HL-60/S4 treated with phorbol 12-myristate 13-acetate at 8.2 ng/mL for 4 days and 3 days (cell line): ENCODE measurements around the gene SLC39A11.
"Not testable (repeated sequence)": the region's sequence is repeated elsewhere in the genome, so short reads cannot be mapped to it uniquely, and the experiment has no call there.

Experiments
- in situ Hi-C: fragments of 300-500 bp; cut with MboI; formaldehyde crosslinking; loops from 2 replicates; pipeline ENCODE4 v1.15.0; 2022; ENCODE audit warnings: low sequenced_read_pairs

The SLC39A11 gene

DNA sequence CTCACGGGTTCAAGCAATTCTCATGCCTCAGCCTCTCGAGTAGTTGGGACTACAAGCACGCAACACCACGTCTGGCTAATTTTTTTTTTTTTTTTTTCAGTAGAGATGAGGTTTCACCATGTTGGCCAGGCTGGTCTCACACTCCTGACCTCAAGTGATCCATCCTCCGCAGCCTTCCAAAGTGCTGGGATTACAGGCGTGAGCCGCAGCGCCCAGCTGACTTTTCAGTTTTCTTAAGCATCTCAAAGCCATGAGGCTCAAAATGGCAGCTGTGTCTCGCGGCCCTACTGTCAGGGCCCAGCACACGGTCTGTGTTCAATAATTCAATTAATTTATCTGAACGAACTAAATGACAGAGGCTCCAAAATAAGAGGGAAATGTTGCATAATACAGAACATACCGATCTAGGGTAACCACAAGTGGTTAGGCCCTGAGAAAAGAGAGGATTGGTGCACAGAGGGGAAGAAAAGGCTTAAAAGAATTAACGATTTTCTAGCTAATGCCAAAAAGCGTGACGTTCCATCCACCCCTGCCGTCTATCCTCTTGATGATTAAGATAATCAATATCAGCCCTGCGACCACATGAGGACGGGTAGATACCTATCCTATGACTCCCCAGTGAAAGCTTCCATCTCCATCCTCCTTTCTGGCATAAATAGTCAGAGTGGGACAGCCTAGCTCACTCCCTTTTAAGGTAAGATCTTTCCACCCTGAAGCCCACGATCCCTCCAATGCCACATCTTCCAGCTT is 136.9 kb downstream of the SLC39A11 start:
- in situ Hi-C loops, result no loop called here

DNA sequence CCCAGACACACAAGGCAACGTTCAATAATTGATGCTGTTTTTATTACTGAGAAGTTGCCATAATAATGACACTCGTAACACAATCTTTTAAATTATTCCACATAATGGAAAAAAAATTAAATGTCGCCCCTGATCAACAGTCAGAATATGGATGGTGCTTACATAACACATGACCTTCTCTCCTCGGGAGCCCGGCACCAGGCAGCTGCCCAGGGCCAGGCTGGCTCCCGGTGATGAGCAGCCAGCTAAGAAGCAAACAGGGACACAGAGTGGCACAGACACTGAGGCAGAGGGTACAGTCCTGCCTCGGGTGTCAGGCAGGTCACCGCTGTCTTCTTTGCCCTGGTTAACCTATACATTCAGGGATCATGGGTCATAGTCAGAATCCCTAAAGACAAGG is 137.9 kb downstream of the SLC39A11 start:
- in situ Hi-C loops, result no loop called here

DNA sequence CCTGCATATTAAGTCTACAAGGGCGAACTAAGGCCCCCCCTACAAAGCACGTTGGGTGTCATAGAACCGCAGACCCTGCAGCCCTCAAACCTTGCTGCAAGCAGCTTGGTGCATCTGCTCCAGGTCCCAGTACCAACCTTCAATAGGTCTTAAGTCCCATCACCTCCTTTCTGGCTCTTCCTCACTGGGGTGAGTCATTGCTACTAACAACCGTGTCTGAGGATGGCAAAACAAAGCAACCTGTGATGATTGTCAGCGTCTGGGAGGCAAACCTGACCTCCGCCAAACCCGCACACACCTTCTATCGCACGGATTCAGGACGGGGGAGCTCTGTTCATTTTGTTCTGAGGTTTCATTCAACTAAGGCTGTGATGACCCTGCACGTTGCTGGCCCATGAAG is 138.9 kb downstream of the SLC39A11 start:
- in situ Hi-C loops, result no loop called here

DNA sequence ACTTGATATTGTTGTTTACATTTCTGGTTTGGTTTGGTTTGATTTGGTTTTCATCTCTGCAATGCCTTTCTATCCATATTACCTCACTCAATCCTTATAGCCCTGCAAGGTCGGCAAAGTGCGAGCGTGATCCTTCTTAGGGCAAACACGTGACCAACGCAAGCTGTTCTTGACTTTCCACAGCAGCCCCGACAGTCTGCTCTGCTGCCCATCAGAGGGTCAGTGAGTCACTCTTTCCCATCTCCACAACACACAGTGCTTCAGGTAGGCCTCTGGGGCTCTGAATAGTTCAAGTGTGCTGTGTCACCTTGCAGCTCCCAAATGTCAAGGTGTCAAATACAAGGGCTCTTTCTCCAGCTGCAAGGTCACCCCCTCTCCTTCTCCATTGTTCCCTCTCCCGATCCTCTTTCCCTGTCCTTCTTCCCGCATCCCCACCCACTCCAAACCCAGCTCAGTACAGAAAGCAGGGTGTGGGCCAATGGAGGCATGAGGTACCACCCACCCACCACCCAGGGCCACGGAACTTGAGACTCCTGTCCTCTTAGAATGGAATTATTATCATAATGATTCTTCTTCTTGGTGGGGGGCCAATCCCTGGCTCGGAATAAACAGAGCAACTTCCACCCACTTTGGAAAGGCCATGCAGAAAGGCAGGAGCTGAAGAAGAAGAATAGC is 139.7 kb downstream of the SLC39A11 start:
- in situ Hi-C loops, result no loop called here

DNA sequence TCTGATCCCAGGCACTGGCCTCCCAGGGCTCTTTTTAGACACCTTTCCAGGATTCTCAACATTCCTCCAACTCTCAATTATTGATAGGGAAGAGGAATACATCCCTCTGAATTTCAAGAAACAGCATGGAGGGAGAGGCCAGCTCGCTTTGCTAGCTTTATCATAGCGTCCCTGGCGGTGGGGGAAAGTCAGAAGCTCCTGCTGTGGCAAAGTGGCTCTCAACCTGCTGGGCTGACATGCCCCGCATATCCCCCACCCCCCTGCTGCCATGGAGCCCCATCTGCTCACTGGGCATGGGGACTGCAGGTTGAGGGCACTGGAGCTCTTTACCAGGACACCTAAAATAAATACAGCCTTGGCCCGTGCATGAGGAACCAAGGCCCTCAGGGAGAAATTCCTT is 140.3 kb downstream of the SLC39A11 start:
- in situ Hi-C loops, result no loop called here

DNA sequence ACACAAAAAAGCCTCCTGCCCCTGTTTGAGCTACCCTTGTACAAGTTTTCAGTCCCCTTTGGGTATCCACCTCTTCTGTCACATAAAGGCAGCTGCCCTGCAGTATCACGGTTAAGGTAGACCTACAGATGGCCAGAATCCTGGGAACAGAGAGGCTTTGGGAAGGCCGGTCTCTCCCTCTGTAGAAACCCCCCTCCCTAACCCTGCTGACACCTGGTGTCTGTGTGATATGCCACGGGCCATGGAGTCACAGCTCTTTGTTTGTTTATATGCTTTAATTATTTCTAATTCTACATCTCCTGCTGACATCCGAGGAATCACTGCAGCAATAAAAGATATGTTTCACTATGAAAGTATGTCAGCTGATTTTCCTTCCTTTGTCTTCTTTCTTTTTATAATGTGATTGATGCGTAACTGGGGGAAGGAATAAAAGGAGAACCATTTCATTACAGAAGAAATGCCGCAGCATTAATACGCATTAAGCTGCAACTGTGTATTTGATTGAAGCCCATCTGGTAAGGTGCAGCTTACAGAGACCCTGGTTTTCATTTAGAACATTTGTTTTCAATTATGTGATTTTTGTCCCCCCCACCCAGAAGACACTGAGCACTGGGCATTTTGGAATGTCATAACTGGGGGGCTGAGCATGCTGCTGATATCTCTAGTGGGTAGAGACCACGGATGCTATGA is 142.1 kb downstream of the SLC39A11 start:
- in situ Hi-C loops, result no loop called here

DNA sequence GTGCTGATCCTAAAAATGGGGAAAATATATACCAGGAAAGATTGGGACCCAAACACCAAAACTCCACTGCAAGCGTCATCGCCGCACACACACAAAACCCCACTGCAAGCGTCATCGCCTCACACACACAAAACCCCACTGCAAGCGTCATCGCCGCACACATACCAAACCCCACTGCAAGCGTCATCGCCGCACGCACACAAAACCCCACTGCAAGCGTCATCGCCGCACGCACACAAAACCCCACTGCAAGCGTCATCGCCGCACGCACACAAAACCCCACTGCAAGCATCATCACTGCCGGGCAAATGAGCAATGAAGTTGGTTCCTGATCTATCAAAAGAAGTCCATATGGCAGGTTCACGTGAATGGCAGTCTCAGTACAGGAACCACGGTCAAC is 144.4 kb downstream of the SLC39A11 start:
- in situ Hi-C loops, result no loop called here

DNA sequence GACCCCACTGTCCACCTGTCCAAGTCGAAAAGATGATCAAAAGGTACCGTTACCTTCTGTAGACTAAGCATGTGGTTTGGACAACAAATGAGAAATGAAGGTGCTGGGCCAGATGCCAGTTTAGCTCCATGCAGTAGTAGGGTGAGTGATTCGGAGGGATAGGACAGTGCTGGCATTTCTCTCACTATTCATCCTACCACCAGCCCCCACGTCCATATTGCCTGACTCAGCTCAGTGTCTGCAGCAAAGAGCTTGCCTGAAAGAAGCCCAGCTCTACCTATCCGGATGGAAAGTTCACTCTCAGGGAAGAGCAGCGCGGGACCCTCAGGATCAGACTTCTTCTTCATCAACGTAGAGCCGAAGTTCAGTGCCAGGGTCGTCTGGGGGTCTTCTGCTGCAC is 145.0 kb downstream of the SLC39A11 start:
- in situ Hi-C loops, result no loop called here

DNA sequence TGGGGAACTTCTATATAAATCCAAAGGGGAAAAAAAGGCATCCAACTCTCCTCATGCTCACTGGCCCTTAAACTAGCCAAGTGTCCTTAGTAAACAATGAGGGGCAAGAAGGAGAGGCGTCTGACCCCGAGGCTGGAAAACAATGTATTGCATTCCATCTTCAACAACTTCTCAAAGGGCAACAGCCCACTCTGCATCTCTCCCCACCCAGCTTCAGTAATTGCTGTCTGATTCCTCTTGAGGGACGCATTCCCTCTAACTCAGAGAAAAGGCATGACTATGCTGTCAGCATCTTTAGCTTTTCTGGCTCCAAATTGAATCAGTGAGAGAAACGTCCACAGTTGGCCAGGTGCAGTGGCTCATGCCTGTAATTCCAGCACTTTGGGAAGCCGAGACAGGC is 145.8 kb downstream of the SLC39A11 start:
- in situ Hi-C loops, result no loop called here

DNA sequence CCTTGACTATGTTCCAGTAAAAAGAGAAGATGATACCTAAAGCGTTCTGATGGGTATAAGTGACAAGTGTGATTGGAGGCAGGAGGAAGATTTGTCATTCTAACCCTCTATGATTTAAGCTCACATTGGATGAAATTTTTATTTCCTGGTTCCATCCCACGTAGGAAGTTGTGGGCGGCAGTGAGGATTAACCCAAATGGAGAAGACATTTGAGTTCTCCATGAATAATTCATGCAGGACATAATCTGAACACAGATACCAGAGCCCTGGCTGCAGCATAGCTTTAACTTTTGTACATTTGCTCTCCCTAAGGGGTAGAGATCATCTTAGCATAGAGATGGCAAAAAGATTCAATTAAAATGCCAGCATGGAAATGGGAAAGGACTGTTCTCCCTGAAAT is 146.3 kb downstream of the SLC39A11 start:
- in situ Hi-C loops, result no loop called here

DNA sequence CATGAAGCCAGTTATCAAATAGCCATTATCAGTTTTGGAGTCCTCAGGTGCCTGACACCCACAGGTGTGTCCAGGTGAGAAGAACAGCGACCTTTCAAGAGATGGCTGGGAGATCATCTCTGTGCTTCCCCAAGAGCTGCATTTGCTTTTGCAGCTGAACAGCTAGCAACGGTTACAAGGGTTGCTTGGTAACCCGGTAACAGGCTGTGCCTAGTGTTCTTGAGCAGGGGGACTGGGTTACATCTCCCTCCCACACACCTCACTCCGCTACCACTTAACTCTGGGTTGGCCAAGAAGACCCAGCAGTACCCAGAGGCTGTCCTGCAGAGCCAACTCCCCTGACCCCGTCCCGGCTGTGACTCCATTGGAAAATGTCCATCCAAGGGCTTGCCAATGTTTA is 147.0 kb downstream of the SLC39A11 start:
- in situ Hi-C loops, result no loop called here

DNA sequence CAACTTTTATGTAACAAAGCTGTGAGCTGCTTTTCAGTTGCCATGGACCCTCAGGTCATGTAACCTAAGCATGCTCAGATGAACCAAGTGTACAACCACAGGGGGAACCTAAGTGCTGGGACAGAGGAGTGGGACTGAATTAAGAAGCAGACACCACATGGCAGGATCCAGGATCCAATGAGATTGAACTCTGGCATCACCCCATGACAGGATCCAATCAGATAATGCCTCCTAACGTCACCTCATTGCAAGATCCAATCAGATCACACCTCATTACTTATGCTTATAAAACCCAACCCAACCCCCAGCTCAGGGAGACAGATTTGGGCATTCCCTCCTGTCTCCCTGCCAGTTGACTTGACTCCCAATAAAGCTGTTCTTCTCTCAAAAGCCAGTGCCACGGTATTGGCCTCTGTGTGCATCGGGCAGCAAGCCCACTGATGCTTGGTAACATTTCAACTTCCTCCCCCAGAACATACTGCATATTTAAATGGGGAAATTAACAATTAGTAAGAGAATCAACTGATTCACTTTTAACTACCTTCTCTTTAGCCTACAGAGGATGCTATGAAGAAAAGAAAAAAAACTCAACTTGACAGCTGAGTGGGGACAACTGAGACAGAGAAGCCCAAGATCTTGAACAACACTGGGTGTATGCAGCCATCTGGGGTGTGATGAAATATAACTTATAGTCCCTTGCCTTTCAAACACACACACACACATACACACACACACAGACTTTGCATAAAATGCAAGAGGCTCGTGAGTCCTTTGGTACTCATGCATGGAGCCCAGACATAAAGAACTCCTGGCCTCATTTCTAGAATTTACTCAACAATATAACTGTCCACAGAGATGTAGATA is 148.4 kb downstream of the SLC39A11 start:
- in situ Hi-C loops, result no loop called here

DNA sequence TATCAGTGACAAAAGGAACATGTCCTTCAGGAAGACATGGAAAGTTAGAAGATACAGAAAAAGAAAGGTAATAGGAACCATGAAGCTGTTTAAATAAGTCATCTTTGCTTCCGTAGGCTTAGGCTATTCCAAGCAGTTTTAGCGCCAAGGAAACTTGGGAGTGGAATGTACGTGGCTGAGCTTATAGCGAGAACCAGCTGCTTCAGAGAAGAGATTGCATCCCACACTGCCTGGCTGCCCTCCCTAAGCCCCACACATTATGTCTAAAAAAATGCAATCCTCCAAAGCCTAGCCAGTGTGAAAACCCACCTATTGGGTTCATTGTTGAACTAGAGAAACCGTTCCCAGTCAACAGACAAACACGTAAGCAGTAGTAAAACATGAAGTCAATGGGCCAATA is 149.9 kb downstream of the SLC39A11 start:
- in situ Hi-C loops, result no loop called here

DNA sequence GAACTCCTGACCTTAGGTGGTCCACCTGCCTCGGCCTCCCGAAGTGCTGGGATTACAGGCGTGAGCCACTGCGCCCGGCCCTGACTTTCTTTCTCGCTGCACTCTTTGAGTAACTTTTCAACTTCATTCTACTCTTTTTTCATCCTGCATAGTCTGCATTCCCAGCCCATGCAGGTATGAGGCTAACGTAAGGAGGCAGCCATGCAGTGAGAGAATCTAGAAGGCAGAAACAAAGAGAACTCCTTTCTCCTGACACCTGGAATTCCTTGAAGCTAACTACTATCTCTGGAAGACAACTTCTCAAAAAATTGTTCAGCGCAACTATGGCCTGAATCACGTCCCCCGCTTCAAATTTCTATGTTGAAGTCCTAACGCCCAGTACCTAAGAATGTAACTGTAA is 152.0 kb downstream of the SLC39A11 start:
- in situ Hi-C loops, result no loop called here

DNA sequence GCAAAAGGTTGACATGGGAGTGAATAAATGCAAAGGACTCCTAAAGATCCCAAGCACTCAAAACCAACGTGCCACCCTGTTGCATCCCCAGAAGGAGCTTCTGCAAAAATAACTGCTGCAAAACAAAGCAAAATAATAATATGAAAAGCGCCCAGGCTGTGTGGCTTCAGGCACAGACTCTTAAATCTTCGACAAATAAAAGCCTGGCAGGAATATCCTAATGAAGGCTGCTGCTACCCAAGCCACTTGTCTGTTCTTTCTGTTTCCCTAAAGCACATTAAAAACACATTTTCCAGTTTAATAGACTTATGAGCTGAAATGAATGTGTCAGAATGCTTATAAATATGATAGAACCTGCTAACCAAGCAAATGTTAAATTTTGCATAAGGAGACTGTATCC is 154.0 kb downstream of the SLC39A11 start:
- in situ Hi-C loops, result no loop called here

DNA sequence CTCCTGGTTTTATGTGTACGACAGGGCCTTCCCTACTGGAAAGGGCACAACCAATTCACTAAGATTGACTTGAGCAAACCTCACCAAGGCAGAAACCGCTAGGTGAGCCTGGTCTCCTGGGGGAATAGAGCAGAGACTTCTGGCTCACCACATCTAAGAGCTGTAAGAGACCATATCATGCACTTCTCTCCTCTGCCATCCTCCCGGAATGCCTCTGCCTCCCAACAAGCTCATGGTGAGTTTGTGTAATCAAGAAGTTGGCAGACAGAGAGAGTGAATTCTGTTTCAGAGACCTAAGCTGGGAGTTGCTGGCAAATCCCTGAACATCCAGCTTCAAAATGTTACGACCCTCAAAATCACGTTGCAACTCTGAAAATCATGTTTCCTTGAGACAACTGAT is 154.8 kb downstream of the SLC39A11 start:
- in situ Hi-C loops, result no loop called here

DNA sequence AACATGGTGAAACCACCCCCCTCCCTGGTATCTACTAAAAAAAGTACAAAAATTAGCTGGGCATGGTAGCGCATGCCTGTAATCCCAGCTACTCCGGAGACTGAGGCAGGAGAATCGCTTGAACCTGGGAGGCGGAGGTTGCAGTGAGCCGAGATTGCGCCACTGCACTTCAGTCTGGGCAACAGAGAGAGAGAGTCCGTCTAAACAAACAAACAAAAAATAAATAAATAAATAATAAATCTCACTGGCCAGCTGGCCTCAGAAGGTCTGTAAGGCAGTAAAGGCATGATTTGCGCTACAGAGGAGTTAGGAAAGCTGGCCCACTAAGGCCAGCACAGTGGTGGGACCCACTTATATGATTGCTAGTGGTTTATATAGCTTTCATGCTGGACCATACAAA is 155.2 kb downstream of the SLC39A11 start:
- in situ Hi-C loops, result not testable (repeated sequence)

DNA sequence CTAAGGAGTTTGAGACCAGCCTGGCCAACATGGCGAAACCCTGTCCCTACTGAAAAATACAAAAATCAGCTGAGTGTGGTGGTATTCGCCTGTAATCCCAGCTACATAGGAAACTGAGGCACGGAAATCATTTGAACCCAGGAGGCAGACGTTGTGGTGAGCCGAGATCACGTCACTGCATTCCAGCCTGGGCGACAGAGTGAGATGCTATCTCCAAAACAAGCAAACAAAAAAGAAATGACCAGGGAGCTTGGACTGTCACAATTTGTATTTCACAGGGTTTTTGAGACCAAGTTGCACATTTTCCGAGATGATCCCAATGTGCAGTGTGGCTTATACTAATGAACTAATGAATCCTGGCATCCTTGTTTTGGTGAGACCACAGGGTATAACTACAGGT is 156.5 kb downstream of the SLC39A11 start:
- in situ Hi-C loops, result no loop called here

DNA sequence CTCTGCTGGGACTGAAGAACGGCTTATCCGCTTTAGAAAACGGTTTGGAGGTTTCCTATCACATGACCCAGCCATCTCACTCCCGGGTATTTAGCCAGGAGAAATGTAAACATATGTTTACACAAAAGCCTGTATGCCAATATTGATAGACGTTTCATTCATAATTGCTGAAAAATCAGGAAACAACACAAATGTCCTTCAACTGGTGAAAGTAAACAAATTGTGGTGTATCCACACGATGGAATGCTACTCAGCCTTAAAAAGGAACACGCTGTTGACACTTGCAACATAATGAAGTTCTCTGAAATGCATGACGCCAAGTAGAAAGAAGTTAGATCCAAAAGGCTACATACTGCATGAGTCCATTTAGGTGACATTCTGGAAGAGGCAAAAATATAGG is 157.6 kb downstream of the SLC39A11 start:
- in situ Hi-C loops, result no loop called here

DNA sequence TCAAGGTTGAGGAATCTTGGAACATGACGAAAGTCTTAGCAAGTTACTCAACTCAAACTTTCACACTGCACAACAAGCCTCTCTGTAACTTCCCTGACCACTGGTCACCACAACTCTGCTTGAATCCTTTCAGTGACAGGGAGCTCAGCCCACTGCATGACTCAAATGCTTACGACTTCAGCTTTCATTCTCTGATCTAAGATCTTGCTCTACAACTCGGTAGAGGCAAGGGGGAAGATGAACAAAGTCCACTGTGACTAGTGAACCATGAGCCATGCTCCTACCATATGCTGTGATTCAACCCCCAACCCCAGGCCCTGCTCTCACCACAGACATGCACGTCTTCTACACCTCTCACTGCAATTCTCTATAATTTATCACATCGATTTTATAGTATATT is 160.9 kb downstream of the SLC39A11 start:
- in situ Hi-C loops, result no loop called here

DNA sequence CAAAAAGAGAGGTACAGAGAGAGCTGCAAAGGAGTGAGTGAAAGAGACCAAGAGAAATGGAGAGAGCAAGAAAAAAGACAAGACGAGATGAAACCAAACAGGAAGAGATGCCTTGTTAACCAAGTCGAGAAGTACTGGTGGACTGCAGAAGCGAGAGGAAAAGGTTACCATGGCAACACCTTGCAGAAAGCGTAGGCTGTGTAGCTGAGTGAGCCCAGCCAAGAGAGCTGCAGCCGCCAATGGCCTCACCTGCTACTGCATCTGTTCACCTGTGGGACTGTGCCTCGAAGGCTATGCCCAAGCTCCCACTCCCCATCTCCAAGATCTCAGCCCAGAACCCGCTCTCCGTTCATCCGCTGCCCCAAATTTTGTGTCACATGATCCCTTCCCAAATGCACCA is 161.3 kb downstream of the SLC39A11 start:
- in situ Hi-C loops, result no loop called here
